HG02610 (cell line): ENCODE measurements around the gene STIL.

Experiments used
- ATAC-seq: cut with Tn5 transposase; IDR thresholded peaks from one replicate; pipeline ENCODE4 v1.9.1; 2021; ENCODE audit warnings: mild to moderate bottlenecking, moderate library complexity; ENCODE audit not compliant: unreplicated experiment

STIL gene

GRCh38 chr1:47238935-47239592, 74.9 kb downstream of the STIL start:
- no peak for ATAC-seq

- no peak for ATAC-seq
These were observed 78.1 kb downstream of the STIL start for GRCh38 chr1:47235806-47236205.

- no peak for ATAC-seq
These were observed 78.7 kb downstream of the STIL start for GRCh38 chr1:47235241-47235681.

GRCh38 chr1:47233186-47233585, 80.8 kb downstream of the STIL start:
- ATAC-seq, result no peak

GRCh38 chr1:47232187-47232874, 81.6 kb downstream of the STIL start, which contains the start of gene TAL1:
TAL1 (minus strand) TSS chr1:47232225; CDS start chr1:47225888, 6,337 bp downstream.
- ATAC-seq, result no peak

- ATAC-seq, result no peak
These were observed 82.4 kb downstream of the STIL start for GRCh38 chr1:47231301-47232186.

GRCh38 chr1:47230692-47231300, 83.2 kb downstream of the STIL start:
- no peak for ATAC-seq

GRCh38 chr1:47229886-47230691, 83.9 kb downstream of the STIL start:
- ATAC-seq, result no peak

- ATAC-seq, result no peak
These were observed 84.7 kb downstream of the STIL start for GRCh38 chr1:47229031-47229885.

GRCh38 chr1:47228644-47229030, 85.3 kb downstream of the STIL start:
- no peak for ATAC-seq

- no peak for ATAC-seq
These were observed 86.4 kb downstream of the STIL start for GRCh38 chr1:47227341-47228232.

- no peak for ATAC-seq
These were observed 87.1 kb downstream of the STIL start for GRCh38 chr1:47226839-47227215.

GRCh38 chr1:47226121-47226838, 87.7 kb downstream of the STIL start:
- ATAC-seq, result no peak

GRCh38 chr1:47225430-47226100, 88.4 kb downstream of the STIL start:
- no peak for ATAC-seq

- ATAC-seq, result no peak
These were observed 89.1 kb downstream of the STIL start for GRCh38 chr1:47224676-47225399.

- ATAC-seq, result no peak
These were observed 89.8 kb downstream of the STIL start for GRCh38 chr1:47223921-47224675.
